RPMI7951 (cell line): Measurements from ENCODE around the gene USP24. TPM values are rescaled to one million over a fixed set of nuclear protein-coding genes. Genes with fewer than 3 reads are reported as not detected.
A peak's percentile ranks its signal among the peaks of the same experiment; 100 is the strongest.
"Not testable (repeated sequence)": the region's sequence is repeated elsewhere in the genome, so short reads cannot be mapped to it uniquely, and the experiment has no call there.

Experiments
- DNase-seq: peaks from one replicate; pipeline ENCODE4 v3.0.0-alpha.2; 2012; ENCODE audit warnings: low read depth
- total RNA-seq: library from RNA; depleted of rRNA; stranded (reverse); fragments of >200 nt; shearing (Covaris generic); gene quantifications from 2 replicates; pipeline ENCODE4 v1.2.3, GENCODE V29; 2014; rRNA removed

USP24 gene
- total RNA-seq, 1 experiment from 2014 or later: 26.2 TPM

GRCh38 chr1:55038974-55039341 is 176.2 kb downstream of the USP24 start:
- no peak for DNase-seq

DNA sequence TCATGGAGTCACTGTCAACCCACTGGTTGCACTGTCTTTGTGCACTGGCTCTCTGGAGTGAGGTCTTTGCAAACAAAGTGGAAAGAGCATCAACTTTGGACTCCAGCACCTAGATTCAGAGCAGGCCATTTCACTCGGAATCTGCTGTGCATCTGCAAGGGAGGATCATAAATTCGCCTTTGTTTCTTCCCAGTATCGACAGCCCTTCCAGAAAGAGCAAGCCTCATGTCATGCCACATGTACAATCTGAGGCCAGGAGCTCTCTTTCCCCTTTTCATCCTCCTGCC is 176.7 kb downstream of the USP24 start:
- no peak for DNase-seq

DNA sequence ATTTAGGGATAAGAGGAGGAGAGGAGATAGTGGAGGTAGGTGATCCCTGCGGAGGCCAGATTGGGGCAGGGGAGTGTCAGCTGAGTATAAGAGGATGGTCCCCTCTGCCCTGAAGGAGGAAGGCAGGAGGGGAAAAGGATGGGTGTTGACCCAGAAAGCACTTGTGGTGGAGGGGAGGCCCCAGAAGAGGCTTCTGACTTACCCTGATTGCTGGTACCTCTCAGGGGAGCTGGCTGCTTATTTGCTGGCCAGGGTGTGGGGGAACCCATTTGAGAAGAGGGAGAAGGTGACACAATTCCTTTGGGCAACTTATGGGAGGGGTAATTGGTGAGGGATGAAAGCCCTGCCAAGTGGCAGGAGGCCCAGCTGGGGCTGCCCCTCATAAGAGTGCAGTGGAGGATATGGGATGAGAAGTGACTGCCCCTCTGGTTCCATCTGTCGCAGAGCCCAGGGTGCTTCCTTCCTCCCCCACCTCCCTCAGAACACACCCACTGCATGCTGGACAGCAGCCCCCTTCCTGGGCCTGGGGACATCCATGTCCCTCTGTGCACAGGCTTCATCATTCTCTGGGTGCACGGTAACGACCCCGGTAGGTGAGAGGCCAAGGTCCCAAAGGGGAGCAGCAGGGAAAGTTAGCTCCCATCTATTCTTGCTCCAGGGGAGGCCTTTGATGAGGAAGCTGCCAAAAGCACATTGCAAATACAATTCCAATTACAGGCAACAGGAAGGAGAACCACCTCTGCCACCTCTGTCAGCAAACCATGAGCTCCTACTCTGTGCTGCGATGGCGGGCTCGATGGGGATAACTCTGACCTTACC is 177.2 kb downstream of the USP24 start:
- DNase-seq: no peak

DNA sequence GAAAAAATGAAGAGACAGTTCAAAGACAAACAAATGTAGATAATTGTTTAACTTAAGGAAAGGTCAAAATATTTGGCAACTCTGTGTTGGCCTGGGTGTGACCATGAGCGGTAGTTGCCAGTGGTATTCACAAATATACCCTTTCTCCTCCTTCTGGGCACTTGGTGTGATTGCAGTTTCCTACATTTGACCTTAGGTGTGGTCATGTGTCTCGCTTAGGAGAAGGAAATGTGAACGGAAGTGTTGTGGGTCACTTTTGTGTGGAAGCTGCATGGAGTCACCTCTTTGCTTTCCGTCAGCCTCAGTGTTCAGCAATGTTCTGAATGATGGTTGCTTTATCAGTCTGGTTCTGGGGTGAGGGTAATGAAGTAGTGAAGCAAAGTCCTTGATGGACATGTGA is 179.3 kb downstream of the USP24 start:
- DNase-seq: no peak

DNA sequence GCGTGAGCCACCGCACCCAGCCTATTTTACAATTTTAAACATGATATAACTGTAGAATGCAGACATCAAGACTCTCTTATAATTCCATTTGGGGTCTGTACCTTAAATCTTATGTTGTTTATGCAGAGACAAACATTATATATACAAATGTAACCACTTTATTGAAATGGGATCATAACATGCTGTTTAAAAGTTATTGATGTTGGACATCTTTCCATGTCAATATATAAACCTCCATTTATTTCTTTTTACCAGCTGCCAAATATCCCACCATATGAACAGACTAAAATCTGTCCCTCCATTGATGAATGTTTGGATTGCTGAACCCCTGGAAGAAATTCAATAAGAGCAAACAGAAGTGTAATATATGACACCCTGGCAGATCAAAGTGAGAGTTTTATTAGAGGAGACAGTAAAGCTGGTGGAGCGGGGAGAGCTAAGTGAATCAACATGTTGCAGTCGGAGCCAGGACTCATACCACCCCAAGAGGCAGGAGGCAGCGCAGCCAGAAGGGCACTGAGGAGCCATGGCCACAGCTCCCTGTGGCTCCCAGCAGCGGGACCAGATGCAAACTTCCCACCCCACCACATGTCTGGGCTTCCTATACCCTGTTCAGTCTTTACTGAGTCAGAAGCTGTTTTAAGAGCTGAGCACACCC is 180.6 kb downstream of the USP24 start:
- no peak for DNase-seq

DNA sequence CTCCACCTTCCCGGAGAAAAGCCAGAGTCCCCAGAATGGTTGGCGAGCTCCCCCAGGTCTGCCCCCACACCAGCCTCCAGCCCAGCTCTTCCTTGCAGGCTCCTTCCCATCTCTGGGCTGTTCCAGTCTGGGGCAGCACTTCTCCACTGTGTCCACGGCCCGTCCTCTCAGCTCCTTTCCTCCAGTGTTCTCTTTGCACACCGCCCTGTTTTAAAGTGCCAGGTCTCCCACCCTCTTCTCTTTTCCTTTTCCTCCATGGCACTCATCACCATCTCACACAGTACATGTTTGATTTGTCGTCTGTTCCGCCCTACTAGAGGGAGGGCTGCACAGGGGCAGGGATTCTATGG is 181.9 kb downstream of the USP24 start:
- DNase-seq: no peak

DNA sequence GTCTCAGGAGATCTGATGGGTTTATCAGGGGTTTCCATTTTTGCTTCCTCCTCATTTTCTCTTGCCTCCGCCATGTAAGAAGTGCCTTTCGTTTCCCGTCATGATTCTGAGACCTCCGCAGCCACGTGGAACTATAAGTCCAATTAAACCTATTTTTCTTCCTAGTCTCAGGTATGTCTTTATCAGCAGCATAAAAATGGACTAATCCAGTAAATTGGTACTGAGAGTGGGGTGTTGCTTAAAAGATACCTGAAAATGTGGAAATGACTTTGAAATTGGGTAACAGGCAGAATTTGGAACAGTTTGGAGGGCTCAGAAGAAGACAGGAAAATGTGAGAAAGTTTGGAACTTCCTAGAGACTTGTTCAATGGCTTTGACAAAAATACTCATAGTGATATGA is 184.1 kb downstream of the USP24 start:
- DNase-seq: not testable (repeated sequence)

- DNase-seq: not testable (repeated sequence)
Measured at GRCh38 chr1:55026682-55027081, 188.5 kb downstream of the USP24 start.

DNA sequence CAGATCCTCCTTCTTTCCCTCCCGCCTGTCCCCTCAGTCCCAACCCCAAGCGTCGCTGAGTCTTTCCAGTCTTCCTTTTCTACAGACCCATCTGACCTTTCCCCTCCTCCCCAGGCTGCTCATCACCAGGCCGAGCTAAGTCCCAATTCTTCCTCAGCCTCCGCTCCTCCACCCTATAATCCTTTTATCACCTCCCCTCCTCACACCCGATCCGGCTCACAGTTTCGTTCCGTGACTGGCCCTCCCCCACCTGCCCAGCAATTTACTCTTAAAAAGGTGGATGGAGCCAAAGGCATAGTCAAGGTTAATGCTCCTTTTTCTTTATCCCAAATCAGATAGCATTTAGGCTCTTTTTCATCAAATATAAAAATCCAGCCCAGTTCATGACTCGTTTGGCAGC is 191.0 kb downstream of the USP24 start:
- DNase-seq: not testable (repeated sequence)

DNA sequence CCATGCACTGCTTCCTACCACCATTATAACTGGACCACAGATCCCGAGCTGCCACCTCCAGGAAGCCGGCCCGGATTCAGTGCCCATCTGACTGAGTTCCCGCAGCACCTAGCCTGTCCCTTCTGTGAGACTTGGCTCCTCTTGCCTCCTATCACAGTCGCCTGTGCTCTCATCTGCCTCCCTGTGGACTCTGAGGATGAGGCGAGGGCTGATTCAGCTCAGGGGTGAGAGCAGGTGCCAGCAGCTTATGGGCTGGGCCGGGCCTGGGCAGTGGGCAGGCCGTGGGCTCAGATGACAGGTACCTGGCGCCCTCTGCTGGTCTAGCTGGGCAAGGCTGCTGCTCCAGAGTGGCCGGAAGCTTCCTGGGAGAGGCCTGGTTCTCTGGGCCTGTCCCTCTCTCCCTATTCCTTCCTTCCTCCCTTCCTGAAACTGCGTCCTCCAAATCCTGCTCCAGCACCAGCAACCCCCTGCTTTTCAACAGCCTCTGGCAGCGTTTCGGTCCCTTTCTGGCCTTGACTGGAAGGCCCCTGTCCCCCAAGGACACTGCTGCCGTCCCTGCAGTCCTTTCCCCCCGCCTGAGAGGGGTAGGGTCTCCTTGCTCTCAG is 193.1 kb downstream of the USP24 start:
- peak; percentile 83 for DNase-seq

DNA sequence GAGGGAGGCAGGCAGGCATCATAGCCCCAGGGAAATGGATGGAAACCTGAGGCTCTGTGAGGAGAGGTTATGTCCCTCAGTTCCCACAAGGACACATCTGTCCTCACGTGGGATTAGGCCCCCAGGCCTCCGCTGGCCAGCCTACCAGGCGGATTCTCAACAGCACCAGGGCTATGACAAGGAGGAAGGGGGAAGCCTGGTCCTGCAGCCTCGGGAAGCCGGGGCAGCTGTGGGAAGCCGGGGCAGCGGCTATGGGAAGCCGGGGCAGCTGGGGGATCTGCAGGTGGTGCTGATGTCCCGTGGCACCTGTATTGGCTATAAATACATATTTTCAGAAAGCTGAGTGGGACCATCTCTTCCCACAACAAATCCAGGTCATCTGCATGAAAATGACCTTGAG is 196.8 kb downstream of the USP24 start:
- DNase-seq: no peak

Other genes starting within 250 kb of the USP24 start
- not detected in 2 replicates for gene TMEM61, start 234.7 kb downstream of the USP24 start, total RNA-seq
- gene BSND, start 216.4 kb downstream of the USP24 start, total RNA-seq: not detected in 2 replicates
- gene PCSK9, start 175.8 kb downstream of the USP24 start, total RNA-seq: under 0.01 TPM in 1 of 2 replicates, not detected in the other